IPS DF 4.7 (cell line): ENCODE measurements around the gene BCL7A.
"Not testable (repeated sequence)": the region's sequence is repeated elsewhere in the genome, so short reads cannot be mapped to it uniquely, and the experiment has no call there.

ENCODE experiments used
- DNase-seq: peaks from one replicate; pipeline ENCODE4 v3.0.0-alpha.2; 2013; ENCODE audit warnings: low spot score; ENCODE audit errors: extremely low read depth

The BCL7A gene

DNA sequence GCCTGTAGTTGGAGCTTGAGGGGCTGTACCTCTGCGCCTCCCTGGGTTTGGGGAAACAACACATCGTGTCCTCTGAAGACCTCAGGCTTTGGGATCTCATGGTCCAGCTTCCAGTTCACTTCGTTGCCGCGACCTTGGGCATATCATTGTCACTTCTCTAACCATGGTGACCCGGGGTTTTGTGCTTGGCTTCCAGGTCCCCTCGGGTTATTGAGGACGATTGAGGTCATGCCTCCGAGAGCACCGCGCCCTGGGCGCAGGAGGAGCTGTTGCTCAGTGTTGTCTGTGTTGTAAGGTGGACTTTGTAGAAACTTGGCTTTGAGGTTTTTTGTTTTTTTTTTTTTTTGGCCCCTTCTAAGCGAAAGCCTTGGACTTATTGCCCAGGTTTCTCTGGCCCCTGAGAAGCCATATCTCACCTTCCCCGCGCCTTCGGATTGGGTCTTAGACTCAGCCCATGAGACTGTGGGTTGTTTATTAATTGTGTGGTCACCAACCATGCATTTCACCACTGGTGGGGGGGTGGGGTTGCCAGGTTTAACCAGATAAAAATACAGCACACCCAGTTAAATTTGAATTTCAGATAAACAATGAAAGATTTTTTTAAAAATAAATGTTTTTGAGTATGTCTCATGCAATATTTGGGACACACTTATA, 2.6 kb downstream of the BCL7A start:
- DNase-seq, result no peak

DNA sequence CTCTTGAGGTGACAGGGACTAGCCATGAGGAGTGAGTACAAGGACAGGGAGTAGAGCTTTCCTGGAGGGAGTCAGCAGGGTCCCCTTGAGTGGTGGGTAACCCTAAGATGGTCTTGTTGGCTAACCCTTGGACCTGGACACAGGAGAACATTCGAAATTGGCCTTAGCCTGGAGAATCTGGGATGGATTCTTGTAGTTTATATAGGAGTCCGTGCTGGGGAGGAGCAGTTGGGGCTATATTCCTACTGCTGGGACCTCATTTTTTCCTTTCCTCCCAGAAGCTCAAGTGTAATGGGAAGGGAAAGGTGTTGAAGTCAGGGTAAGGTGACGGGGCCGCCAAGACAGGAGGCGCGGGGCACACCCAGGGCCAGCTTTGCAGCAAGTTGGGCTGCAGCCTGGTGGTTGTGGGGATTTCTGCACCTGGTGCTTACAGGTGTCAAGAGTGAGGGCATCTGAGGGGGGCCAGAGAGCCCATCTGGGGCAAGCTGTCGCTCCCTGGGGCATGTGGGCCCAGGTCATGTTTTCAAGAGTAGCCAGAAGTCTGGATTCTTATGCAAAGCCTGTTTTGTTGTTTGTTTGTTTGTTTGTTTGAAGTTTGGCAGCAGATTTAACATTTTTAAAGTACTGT, 5.1 kb downstream of the BCL7A start:
- DNase-seq, result no peak

DNA sequence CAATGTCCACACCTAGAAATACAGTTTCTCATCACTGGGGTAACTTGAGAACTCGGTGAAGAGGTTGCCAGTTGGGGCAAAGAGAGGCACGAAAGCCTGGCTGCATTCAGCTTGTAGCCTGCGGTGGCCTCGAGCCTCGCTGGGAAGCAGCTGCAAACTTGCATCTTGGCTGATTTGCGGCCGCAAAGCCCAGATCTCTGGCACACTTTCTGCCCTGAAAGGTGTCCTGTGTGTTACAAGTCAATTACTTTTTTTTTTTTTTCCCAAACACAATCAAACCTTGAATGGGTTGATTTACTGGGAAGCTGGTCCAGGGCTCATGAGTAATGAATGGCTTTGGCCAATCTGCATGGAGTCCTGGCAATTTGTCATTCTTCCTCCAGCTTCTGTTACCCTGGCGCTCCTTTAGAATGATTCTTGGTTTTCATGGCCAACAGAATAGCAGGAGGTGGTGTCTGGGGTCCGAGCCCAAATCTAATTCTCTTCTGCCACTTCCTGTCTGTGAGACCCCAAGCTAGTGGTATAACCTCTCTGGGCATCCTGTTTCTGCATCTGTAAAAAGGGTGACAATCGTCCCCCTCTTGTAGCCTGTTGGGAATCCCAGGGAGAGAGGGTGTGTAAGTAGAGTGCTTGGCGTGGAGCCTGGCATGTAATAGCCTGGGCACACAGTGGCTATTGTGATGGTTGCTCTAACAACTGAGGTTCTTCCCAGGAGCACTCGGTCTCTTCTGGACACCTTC, 6.7 kb downstream of the BCL7A start:
- no peak for DNase-seq

DNA sequence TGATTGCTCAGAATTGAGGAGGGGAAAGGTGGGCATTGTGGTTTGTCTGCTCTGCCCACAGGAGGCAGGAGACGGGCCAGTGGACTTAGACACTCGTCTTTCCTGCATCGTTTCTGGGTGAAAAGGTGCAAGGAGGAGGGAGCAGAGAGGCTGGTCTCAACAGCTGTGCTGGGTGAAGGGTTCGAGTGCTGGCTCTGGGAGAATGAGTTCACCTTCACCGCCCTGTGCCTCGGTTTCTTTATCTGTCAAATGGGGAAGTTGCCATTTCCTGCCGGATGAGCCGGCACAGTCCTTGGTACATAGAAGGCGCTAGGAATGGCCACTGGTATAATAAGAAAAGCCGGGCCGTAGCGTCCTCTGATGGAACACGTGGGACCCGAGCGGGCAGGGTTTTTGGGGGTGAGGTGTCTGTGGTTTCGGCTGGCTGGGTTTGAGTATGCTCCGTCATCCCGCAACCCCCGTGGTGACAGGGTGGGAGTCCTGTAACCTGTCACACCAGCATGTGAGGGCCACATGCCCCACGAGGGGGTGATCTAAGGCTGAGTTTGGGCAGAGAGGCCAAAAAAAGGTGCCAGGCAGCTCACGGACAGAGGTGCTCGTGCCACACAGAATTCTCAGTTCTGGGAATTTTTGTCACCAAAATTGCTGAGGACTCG, 7.3 kb downstream of the BCL7A start:
- DNase-seq, result no peak

DNA sequence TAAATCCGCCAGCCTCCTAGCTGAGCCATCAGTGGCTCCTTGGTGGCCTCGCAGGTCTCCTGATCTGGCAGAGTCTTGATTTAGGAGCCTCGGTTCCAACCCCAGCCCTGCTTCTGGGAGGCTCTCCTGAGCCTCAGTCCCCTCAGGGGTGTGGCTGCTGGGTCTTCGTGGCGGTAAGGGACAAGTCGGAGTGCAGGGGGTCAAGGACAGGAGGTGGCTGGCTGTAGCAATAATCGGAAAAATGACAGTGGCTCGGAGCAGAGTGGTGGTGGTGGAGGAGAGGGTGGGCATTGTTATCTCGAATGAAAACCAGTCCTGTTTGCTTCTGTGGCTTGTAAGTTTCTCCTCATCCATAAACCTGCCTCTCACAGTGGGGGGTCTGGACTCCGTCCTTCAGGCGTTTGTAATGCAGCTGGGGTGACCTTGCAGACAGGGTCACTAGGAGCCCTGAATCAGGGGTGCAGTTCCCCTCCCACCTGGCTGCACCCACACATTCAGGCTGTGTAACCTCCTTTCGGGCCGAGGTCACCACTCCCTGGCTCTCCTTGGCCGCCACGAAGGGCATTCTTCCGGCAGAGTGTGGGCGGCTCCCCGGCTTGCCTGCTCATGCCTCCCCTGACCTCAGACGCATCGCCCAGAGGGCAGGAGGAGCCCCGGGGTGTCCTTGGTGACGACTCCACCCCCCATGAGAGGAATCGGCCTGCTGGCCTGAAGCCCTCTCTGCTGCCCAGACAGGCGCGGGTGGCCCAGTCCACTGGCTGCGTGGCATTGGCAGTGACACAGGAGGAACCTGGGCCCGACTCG, 8.1 kb downstream of the BCL7A start:
- no peak for DNase-seq

DNA sequence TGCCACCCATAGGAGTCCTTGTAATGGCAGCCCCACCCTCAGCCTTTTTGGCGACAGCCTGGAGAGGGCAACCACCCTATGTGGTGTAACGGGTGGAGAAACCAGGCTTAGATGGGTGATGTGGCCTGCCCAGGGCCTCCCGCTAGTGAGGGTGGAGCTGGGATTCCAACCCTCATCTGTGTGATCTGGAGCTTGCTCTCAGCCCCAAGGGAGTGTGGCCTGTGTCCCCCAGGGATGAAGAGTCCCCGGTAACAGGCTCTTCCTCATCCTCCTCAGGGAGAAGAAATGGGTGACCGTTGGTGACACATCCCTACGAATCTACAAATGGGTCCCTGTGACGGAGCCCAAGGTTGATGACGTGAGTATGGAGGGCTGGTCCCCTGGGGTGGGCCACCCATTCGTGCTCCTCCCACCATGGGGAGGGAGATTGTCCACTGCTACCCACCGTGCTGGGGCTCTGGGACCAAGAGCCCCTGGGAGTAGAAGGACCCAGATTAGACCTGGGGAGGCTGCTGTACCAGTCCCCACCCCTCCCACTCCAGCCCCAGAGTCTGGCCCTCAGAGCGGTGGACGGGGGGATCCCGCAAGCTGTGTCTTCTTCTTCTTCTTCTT, 8.8 kb downstream of the BCL7A start:
- DNase-seq, result no peak

DNA sequence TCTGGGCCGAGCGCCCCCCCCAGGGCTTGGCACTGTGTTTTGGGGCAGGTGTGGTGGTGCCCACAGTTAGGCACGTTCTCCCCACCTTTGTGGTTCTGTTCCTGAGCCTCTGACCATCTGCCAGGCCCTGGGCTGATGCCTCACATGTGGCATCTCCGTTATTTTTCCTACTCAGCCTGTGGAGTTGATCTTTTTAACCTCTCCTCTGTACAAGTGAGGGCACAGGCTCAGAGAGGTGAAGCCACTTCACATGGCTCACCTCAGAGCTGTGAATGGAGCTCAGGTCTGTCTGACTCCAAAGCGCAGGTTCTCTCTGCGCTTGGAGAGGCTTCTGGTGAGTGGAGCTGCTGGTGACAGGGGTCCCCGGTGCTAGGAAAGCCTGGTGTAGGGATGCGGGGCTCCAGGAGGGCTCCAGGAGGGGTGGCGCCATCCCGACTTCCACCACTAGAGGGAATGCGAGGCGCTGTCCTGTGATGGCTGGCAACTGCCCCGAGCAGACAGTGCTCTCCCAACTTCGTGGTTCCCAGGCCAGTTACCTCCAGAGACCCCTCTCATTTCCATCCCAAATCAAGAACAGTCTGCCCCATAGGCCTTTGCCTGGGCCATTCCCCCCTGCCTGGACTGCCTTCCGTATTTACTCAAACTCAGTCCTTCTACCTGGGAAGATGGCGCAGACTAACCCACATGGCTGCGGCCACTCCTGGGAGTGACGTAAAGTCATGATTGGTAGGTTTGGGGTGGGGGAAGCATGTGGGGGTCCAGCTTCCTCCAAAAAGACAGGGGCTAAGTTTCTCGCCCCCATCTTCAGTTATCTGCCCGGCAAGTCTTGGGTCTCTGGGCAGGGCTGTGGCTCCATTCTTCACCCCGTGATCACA, 9.9 kb downstream of the BCL7A start:
- peak; percentile 30 for DNase-seq

DNA sequence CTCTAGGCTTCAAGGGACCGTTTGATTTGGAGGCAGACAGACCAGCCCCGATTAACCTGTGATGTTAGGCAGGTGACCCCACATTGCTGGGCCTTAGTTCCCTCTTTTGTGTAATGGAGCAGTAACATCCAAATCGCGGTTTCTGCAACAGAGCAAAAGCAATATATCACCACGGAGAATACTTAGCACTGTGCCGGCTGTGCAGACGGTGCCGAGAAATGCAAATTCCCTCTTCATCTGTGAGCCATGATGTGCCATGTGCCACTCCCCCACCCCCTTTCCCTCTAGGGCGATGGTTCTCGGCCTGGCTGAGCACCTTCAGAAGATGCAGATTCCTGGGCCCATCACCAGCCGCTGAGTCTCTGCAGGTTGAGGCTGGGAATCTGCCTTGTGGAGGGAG, 10.9 kb downstream of the BCL7A start:
- DNase-seq, result no peak

DNA sequence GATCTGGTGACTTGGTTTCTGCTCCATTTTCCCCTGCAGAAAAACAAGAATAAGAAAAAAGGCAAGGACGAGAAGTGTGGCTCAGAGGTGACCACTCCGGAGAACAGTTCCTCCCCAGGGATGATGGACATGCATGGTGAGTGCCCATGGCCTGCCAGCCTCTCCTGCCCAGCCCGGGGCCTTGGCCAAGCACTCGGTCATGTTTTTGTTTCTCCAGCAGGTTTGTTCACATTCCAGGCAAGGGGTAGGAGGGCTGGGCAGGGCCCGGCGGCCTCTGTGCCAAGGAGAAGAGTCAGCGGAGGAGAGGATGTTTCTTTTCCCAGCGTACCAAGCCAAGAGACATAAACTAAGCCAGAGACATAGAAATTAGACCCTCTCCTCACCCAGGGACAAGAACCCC, 13.6 kb downstream of the BCL7A start:
- DNase-seq, result no peak

DNA sequence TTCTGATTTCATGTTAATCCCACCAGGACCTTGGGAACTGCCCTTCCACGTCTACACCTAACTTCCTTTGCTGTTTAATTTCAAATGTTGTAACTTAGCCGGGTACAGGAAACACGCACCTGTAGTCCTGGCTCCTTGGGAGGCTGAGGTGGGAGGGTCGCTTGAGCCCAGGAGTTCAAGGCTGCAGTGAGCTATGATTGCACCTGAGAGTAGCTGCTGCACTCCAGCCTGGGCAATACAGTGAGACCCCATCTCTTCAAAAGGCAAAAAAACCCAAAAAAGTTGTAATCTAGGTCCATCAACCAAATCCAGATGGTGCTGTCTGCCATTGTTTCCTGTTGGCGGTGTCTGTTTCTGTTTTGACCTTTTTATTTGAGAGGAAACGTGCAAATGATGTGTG, 14.5 kb downstream of the BCL7A start:
- no peak for DNase-seq

DNA sequence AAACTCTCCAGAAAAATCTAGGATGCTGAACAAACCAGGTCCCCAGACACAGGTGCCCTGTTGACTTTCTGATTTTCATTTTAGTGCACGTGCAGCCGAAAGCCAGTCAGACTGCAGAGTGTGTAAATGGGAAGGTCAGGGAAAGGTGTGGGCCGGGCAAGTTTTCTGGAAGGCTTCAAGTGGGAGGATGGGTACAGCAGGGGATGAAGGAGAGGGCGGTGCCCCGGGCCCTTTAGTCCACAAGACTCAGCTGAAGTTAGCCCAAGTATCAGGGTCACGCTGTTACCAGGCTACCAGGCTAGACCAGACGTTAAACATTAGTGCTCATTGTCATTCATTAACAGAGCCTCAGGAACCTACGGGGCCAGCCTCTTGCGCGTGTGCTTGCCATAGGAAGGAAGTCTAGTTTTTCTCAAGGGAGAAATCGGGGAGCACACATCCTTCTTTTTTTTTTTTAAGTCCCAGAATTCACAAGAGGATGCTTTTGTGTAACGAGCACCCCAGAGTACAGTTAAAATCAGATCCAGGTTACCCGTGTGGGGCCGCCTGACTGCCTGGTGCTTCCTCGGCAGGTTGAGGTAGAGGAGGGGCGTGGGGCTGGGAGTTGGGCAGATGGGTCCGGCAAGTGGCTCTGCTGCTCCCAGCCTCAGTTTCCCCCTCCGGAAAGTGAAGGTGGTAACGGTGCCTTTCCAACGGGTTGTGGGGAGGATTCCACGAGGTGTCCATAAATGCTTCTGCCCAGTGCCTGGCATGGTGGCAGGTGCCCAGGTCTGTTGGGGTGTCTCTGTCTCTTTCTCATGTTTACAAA, 19.1 kb downstream of the BCL7A start:
- DNase-seq, result no peak

DNA sequence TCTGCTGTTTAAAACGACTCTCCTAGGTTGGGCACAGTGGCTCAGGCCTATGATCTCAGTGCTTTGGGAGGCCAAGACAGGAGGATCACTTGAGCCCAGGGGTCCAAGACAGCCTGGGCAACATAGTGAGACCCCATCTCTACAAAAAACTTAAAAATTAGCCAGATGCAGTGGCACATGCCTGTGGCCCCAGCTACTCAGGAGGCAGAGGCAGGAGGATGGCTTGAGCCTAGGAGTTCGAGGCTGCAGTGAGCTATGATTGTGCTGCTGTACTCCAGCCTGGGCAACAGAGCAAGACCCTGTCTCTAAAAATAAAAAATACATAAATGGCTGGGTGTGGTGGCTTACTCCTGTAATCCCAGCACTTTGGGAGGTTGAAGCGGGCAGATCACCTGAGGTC, 19.8 kb downstream of the BCL7A start:
- not testable (repeated sequence) for DNase-seq

DNA sequence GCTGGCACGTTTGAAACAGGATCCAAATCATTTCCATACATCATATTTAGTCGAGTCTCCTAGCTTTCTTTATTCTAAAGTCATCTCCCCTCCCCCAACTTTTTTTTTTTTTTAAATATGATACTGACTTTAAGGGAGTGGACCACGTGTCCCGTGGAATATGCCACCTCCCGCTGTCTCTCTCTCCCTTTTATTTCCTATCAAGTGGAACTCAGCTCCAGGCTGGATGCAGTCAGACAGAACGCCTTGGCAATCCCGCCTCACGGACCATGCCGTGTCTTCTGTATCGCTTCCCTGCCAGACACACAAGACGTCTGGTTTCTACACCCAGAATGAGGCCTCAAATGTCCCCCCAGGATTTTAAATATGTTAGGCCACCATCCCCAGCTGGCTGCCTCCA, 21.2 kb downstream of the BCL7A start:
- no peak for DNase-seq

DNA sequence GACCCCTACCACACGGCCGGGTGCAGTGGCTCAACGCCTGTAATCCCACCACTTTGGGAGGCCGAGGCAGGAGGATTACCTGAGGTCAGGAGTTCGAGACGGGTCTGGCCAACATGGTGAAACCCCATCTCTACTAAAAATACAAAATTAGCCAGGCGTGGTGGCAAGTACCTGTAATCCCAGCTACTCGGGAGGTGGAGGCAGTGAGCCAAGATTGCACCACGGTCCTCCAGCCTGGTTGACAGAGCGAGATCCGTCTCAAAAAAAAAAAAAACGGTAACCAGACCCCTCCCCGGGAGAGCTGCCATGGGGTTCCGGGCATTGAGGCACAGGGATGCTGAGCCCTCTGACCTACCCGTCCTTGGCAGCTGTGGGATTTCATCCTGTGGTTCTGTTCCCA, 21.8 kb downstream of the BCL7A start:
- no peak for DNase-seq

DNA sequence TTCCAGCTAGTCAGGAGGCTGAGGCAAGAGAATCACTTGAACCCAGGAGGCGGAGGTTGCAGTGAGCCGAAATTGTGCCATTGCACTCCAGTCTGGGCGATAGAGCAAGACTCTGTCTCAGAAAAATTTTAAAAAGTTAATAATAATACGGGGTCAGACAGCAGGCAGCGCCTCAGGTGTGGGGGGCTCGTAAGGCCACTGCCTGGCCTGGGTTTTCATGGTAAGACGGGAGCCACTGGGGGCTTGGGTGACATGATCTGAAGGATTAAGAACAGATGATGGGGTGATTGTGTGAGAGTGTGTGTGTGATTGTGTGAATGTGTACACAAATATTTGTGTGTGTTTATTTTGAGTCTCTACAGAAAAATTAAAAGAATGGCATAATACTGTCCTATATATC, 23.6 kb downstream of the BCL7A start:
- no peak for DNase-seq

DNA sequence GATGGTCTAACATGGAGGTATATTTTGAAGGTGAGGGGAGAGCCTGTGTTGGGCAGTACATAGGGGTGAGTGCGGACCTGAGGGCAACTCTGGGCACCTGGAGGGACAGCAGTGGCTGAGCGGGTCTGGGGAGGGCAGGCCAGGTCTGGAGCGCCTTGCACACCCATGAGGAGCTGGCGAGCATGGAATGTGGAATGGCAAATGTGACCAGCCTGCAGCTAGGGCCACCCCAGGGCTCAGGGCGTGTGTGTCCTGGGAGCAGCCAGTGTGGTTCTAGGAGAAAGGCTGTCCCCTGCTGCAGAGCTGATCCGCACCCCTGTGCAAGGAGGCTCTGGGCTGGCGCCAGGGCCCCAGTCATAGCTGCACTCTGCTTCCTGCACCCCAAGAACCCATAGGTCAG, 24.5 kb downstream of the BCL7A start:
- no peak for DNase-seq

DNA sequence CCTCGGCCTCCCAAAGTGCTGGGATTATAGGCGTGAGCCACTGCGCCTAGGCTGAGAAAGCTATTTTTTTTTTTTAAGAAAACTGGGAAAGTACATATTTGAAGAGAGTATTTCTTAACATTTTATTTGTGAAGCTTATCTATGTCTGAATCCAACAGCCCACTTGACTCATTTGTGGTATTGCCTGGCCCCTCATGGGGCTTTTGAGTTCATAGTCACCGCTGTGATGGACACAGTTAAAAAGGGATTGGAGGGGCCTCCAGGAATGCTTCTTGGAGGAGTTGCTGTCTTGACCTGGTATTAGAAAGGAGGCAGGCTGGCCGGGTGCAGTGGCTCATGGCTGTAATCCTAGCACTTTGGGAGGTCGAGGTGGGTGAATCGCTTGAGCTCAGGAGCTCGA, 26.5 kb downstream of the BCL7A start:
- DNase-seq, result no peak

DNA sequence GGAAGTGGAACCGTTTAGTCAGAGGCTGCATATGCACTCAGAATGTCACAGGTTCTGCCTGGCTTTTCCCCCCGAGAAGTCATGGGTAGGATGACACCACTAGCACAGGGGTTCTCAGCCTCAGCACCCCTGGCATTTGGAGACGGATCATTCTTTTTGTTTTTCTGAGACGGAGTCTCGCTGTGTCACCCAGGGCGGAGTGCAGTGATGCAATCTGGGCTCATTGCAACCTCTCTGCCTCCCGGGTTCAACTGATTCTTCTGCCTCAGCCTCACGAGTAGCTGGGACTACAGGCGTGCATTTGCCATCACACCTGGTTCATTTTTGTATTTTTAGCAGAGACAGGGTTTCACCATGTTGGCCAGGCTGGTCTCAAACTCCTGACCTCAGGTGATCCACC, 28.1 kb downstream of the BCL7A start:
- DNase-seq, result no peak

DNA sequence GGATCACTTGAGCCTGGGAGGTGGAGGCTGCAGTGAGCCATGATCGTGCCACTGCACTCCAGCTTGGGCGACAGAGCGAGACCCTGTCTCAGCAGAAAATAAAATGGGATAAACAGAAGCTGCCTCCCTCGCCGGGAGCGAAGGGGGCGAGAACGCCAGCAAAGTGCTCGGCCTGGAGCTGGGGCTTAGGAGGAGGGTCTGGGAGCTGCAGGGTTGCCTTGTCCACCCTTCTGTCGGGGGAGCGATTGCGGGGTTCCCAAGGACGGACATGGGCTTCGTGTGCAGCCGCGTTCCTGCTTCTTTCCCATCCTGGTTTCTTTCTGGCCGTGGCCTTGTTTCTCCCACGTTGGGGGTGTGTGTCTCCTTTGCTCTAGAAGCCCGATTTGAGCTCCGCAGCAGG, 29.0 kb downstream of the BCL7A start:
- DNase-seq, result no peak
